Measurements from ENCODE around the gene SCAMP1. TPM values are rescaled to one million over a fixed set of nuclear protein-coding genes. Genes with fewer than 3 reads are reported as not detected.

SCAMP1 gene
- total and polyA plus RNA-seq, 2 of the 8 experiments (the other 6 are each of a cell fraction or from before 2014, with no cell fraction given) = 18.6 to 55.9 TPM

DNA sequence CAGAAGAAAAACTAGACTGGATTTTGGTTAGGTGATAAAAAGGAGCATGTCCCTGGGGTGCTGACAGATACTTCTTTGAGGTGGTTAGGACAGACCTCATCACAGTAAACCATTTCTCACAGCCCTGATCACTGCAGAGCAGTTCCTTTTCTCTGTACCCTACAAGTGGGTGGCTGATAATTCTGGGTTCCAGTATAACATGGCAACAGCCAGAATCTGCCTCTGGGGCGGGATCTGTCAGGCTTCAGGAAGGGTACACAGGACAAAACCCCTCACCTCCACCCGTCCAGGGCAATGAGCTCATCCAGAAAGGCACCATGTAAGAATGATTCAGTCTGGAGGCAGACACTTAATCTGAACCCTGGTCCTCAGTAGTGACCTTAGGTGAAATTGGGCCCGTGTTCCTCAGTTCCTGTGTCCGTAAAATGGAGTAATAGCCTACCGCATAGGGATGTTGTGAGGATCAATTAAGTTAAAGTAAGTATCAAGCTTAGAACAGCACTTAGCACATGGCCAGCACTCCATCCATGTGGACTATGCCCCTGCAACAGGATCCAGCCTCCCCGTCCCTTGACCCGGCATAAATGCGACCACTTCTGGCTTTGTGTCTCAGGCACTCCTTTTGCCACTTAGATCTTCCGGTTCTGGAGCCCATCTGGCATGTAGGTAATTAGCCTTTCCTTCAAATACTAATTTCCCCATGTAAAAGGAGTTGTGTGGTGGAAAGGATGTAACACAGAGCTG lies 159.0 kb downstream of the SCAMP1 start:
- H3K4ac ChIP-seq (replicated peaks; ENCODE audit: insufficient read length, low read depth, low read length) = no peak overlapping the region
- no peak overlapping the region for H3K18ac ChIP-seq (ENCODE audit: extremely low read depth, low read length)
- H3K79me1 ChIP-seq (ENCODE audit: low read depth, low read length) = no peaks in the 10 kb centered on the region; the same call in 1 of the 2 replicates
- no peak overlapping the region; a peak in 1 of 7 replicates for H3K9ac ChIP-seq (replicated peaks in 1 of 4; ENCODE audit: extremely low read depth in 1 of 4, low read depth in 3 of 4, low read length in 3 of 4)
- no peak overlapping the region for H3K56ac ChIP-seq (replicated peaks; ENCODE audit: insufficient read length, low read depth, low read length)
- POLR2A ChIA-PET (ENCODE audit: partially characterized antibody) = interaction anchor here (0.8 to 1.7 kb wide), 3 partner anchors 8 to 22 kb away, joined by 3 read pairs; no protein-coding TSS in a partner anchor
- no peak overlapping the region for H4K91ac ChIP-seq (replicated peaks; ENCODE audit: insufficient read length, low read length)
- no peak overlapping the region for H3K14ac ChIP-seq (ENCODE audit: insufficient read length)
- 92% methylated on average over 8 of the region's 9 CpGs; no CpG with 5 or more reads in 1 of the 2 experiments for WGBS, 2 experiments (ENCODE audit: extremely low coverage in 1 of 2, insufficient coverage in 1 of 2, insufficient read length in 1 of 2, insufficient replicate concordance in 2 of 2, low coverage in 1 of 2, low lambda C conversion rate in 2 of 2, missing lambda C conversion rate in 1 of 2)
- no peaks in the 10 kb centered on the region for H3K36me3 ChIP-seq (ENCODE audit: control insufficient read depth in 2 of 4, insufficient read depth in 4 of 4, low read length in 3 of 4)
- no peak overlapping the region for H2BK120ac ChIP-seq (replicated peaks; ENCODE audit: low read depth, low read length)
- H2BK15ac ChIP-seq (ENCODE audit: low read length) = no peak overlapping the region
- no peak for TF ChIP-seq PHF8 (conservative IDR thresholded peaks at IDR 0.05; ENCODE audit: low read depth, low read length)
- TF ChIP-seq TBP (IDR thresholded peaks at IDR 0.05; ENCODE audit: low read depth, low read length) = no peak
- no peak for TF ChIP-seq CEBPB (IDR thresholded peaks at IDR 0.05; ENCODE audit: low read depth, low read length)
- TF ChIP-seq RBBP5 (IDR thresholded peaks at IDR 0.05; ENCODE audit: borderline replicate concordance, low read depth, low read length) = no peak
- TF ChIP-seq MAFK (IDR thresholded peaks at IDR 0.05; ENCODE audit: low read depth, low read length) = no peak
- no peak for TF ChIP-seq HDAC6 (IDR thresholded peaks at IDR 0.05; ENCODE audit: low read depth, low read length)
- no peak for TF ChIP-seq CBX8 (IDR thresholded peaks at IDR 0.05; ENCODE audit: borderline replicate concordance, low read depth, low read length)
- no peak for TF ChIP-seq CHD2 (IDR thresholded peaks at IDR 0.05; ENCODE audit: low read length)
- no peak for TF ChIP-seq RNF2 (IDR thresholded peaks at IDR 0.05; ENCODE audit: borderline replicate concordance, low read depth, low read length, missing control alignments, poor library complexity, severe bottlenecking)
- TF ChIP-seq SIN3A (conservative IDR thresholded peaks at IDR 0.05 in 1 of 2, IDR thresholded peaks at IDR 0.05 in 1 of 2; ENCODE audit: low read depth in 1 of 2, low read length in 2 of 2) = no peak
- TF ChIP-seq JUN (IDR thresholded peaks at IDR 0.05; ENCODE audit: low read depth, low read length) = no peak
- TF ChIP-seq SP1 (IDR thresholded peaks at IDR 0.05; ENCODE audit: low read depth, low read length) = no peak
- H3K4me1 ChIP-seq (replicated peaks in 1 of 4; ENCODE audit: control insufficient read depth in 3 of 4, insufficient read depth in 4 of 4, low read length in 3 of 4) = peaks cover 0 to 6% (median 2%) of the 10 kb centered on the region in 4 experiments; a peak in 4 of 7 replicates
- H3K23me2 ChIP-seq (ENCODE audit: low read depth, low read length) = no peaks in the 10 kb centered on the region
- no peak overlapping the region for H3K27ac ChIP-seq (ENCODE audit: low read depth, low read length)
- H3K4me3 ChIP-seq (ENCODE audit: extremely low read depth in 1 of 4, insufficient read depth in 2 of 4, low read depth in 3 of 4, low read length in 4 of 4) = no peak overlapping the region
- no peak overlapping the region for H4K5ac ChIP-seq (ENCODE audit: insufficient read length, low read depth, low read length)
- no peak overlapping the region for H2AK5ac ChIP-seq (ENCODE audit: low read depth, low read length)
- H3K27me3 ChIP-seq (replicated peaks in 1 of 4; ENCODE audit: control insufficient read depth in 3 of 4, extremely low read depth in 1 of 4, insufficient read depth in 3 of 4, low read length in 3 of 4) = no peaks in the 10 kb centered on the region
- DNase-seq (ENCODE audit: low read depth in 1 of 2, low spot score in 2 of 2) (no peak), FAIRE-seq (no peak)
- peaks cover 0 to 5% of the 10 kb centered on the region in 2 experiments; a peak in 1 of 4 replicates for H3K79me2 ChIP-seq (ENCODE audit: control insufficient read depth in 1 of 2, insufficient read depth in 2 of 2, low read length in 2 of 2)
- CTCF ChIA-PET (ENCODE audit: partially characterized antibody) = interaction anchor here (0.6 to 4.0 kb wide), 9 partner anchors 9 to 589 kb away, joined by 3 to 26 read pairs (median 4); no protein-coding TSS in a partner anchor
- no peaks in the 10 kb centered on the region for H3K9me3 ChIP-seq (ENCODE audit: insufficient read depth in 2 of 2, low read depth in 1 of 2, low read length in 1 of 2)
- H2BK12ac ChIP-seq (ENCODE audit: low read depth, low read length) = no peak overlapping the region
- H2BK20ac ChIP-seq (ENCODE audit: low read length) = no peak overlapping the region
- peaks cover 0 to 2% of the 10 kb centered on the region in 2 experiments for H4K20me1 ChIP-seq (replicated peaks in 1 of 2; ENCODE audit: control insufficient read depth in 1 of 2, insufficient read depth in 2 of 2, low read length in 2 of 2)
- H2AFZ ChIP-seq (ENCODE audit: low read length) = no peak overlapping the region
- no peak overlapping the region for H3K23ac ChIP-seq (ENCODE audit: insufficient read length)
- H4K8ac ChIP-seq (ENCODE audit: extremely low read depth, insufficient read depth, low read length) = 0 out of 2 replicates have a peak overlapping the region, but pooled peaks have one; percentile 53
- H3K4me2 ChIP-seq (ENCODE audit: insufficient read depth in 1 of 2, low read depth in 2 of 2, low read length in 2 of 2) = no peak overlapping the region
- H2BK5ac ChIP-seq (ENCODE audit: low read depth, low read length) = no peak overlapping the region
